ENCODE results near the gene BTBD19. TPM values are rescaled to one million over a fixed set of nuclear protein-coding genes. Genes with fewer than 3 reads are reported as not detected.

The BTBD19 gene
- total and polyA plus RNA-seq, 9 of the 15 experiments (the other 6 are each of a cell fraction or from before 2014, with no cell fraction given): 0.22 to 2.0 (median 0.95) TPM

DNA sequence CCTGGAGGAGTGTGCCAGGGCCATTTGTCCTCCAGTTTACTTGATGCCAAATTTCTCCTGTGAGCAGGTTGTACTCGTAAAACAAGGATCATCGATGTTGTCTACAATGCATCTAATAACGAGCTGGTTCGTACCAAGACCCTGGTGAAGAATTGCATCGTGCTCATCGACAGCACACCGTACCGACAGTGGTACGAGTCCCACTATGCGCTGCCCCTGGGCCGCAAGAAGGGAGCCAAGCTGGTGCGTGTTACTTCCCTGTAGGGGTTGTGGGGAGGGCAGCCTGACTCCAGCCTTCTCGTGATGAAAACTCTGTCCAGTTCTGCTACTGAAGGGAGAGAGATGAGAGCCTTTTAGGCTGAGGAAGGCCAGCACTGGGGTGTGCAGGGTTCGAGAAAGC lies 30.8 kb upstream of the BTBD19 start:
- Histone ChIP-seq H3K4me1 (replicated peaks in 1 of 2; ENCODE audit: control insufficient read depth in 2 of 2, insufficient read depth in 2 of 2, low read length in 2 of 2) (peaks cover 13 to 22% of the 10 kb centered on the region in 2 experiments), H3K27me3 (ENCODE audit: control insufficient read depth in 2 of 2, insufficient read depth in 2 of 2, low read length in 2 of 2) (no peaks in the 10 kb centered on the region), H2AFZ (ENCODE audit: low read depth, low read length) (no peak overlapping the region), H3K9me1 (ENCODE audit: control insufficient read depth, insufficient read depth, low read length) (peaks cover 10% of the 10 kb centered on the region), H3K36me3 (ENCODE audit: control insufficient read depth, insufficient read depth, low read length) (peaks cover 60% of the 10 kb centered on the region), H3K4me2 (ENCODE audit: insufficient read depth, low read length) (peak overlapping the region; percentile 93), H3K9me3 (replicated peaks; ENCODE audit: control insufficient read depth, insufficient read depth, low read depth, low read length) (no peaks in the 10 kb centered on the region), H4K20me1 (replicated peaks; ENCODE audit: control insufficient read depth, insufficient read depth, low read length) (peaks cover 31% of the 10 kb centered on the region), H3K9ac (ENCODE audit: insufficient read depth in 1 of 2, low read depth in 2 of 2, low read length in 2 of 2) (peak overlapping the region; percentile 99), H3K4me3 (peak overlapping the region; percentile 75), H3K79me2 (ENCODE audit: control insufficient read depth, insufficient read depth, low read length) (peaks cover 54% of the 10 kb centered on the region), H3K27ac (ENCODE audit: extremely low read depth, low read depth, low read length) (peak overlapping the region; percentile 98)
- BruUV-seq (replicated peaks): no TSS peak
- intact Hi-C loops (cut with micrococcal nuclease): loop anchor here (5.0 kb wide), 1 partner anchor 40 kb away; no protein-coding TSS in a partner anchor
- ChIA-PET POLR2A (interaction anchor here (0.6 to 11.6 kb wide), 13 partner anchors 8 to 522 kb away, joined by 3 to 253 read pairs (median 4); partner anchors contain the start of genes BEST4, BTBD19, DYNLT4 and UROD), CTCF (ENCODE audit: low intra/inter-chr PET ratio) (no interaction called here)
- no peak for ATAC-seq
- 41% methylated on average over 14 of the region's 14 CpGs for WGBS (ENCODE audit: insufficient coverage, low coverage, missing lambda C conversion rate)
- TF ChIP-seq SNRNP70 (optimal IDR thresholded peaks at IDR 0.05; ENCODE audit: low read depth, low read length) (peak; percentile 30), PTBP1 (IDR thresholded peaks at IDR 0.05; ENCODE audit: low read depth, low read length) (no peak), HNRNPH1 (optimal IDR thresholded peaks at IDR 0.05; ENCODE audit: low read depth, low read length) (no peak), ZBED1 (IDR thresholded peaks at IDR 0.05) (peak; percentile 44; the same call in 1 of the 2 replicates), POLR2B (IDR thresholded peaks at IDR 0.05; ENCODE audit: low read depth, partially characterized antibody) (no peak), NR3C1 (CRISPR knock-in tag; IDR thresholded peaks at IDR 0.05) (no peak), KDM5B (IDR thresholded peaks at IDR 0.05; ENCODE audit: insufficient replicate concordance, low read depth, low read length) (peak; percentile 44), POLR2G (IDR thresholded peaks at IDR 0.05; ENCODE audit: low read depth, low read length) (peak; percentile 29; the same call in 1 of the 2 replicates), RBFOX2 (IDR thresholded peaks at IDR 0.05; ENCODE audit: low read depth, low read length) (peak; percentile 16; the same call in 1 of the 2 replicates), DNMT1 (IDR thresholded peaks at IDR 0.05) (no peak), ZKSCAN1 (IDR thresholded peaks at IDR 0.05; ENCODE audit: low read depth, low read length) (peak; percentile 97), SUPT5H (IDR thresholded peaks at IDR 0.05) (peak; percentile 21; the same call in 1 of the 2 replicates)
- no peak for FAIRE-seq
- no peak for DNase-seq (ENCODE audit: extremely low read depth in 1 of 4, low spot score in 3 of 4)
- in situ Hi-C loops (cut with MboI): no loop called here

All from K562 (cell line).